IMR-90 (cell line): ENCODE measurements around the gene KIAA1328. TPM values are rescaled to one million over a fixed set of nuclear protein-coding genes. Genes with fewer than 3 reads are reported as not detected.

ENCODE experiments used
- ATAC-seq: fragments of 200-7000 bp; cut with Tn5 transposase; 2 replicates; pipeline ENCODE4 v1.9.1; 2020; ENCODE audit warnings: low read depth, mild to moderate bottlenecking, moderate library complexity
- BruUV-seq: library from RNA; stranded (reverse); fragments of 400-500 nt; replicated peaks from 2 replicates; lab custom pipeline; 2021; lab: Mats Ljungman, UMichigan
- CTCF ChIA-PET: fragments of 300-600 bp; formaldehyde crosslinking; extraction: SDS; loops from one replicate; lab custom pipeline; 2021; ENCODE audit warnings: antibody characterized with exemption; lab: Yijun Ruan, JAX
- POLR2A ChIA-PET: fragments of 300-600 bp; sonication (Branson Sonifier 250); formaldehyde crosslinking; loops from one replicate; lab custom pipeline; 2022; ENCODE audit warnings: antibody characterized with exemption; ENCODE audit not compliant: unreplicated experiment; lab: Charles Lee
- DNase-seq: peaks from one replicate; pipeline ENCODE4 v3.0.0; 2013
- H2AFZ ChIP-seq: replicated peaks from 2 replicates; pipeline ENCODE3; 2013; ENCODE audit warnings: low read length, mild to moderate bottlenecking; ENCODE audit not compliant: poor library complexity
- H2AK5ac ChIP-seq: 2 replicates; pipeline ENCODE4 v1.6.1; 2013; ENCODE audit warnings: low read depth, low read length, inconsistent platforms
- H2AK9ac ChIP-seq: replicated peaks from 2 replicates; pipeline ENCODE3; 2013; ENCODE audit warnings: mild to moderate bottlenecking, low read depth, low read length, moderate library complexity; ENCODE audit not compliant: poor library complexity
- H2BK120ac ChIP-seq: 2 replicates; pipeline ENCODE4 v1.6.1; 2013; ENCODE audit warnings: low read depth, low read length, inconsistent platforms
- H2BK15ac ChIP-seq: 3 replicates; pipeline ENCODE4 v1.6.1; 2013; ENCODE audit warnings: low read depth, low read length, inconsistent platforms
- H2BK20ac ChIP-seq: 2 replicates; pipeline ENCODE4 v1.6.1; 2013; ENCODE audit warnings: low read depth, mild to moderate bottlenecking, inconsistent platforms, low read length, moderate library complexity
- H2BK5ac ChIP-seq: 2 replicates; pipeline ENCODE4 v1.6.1; 2013; ENCODE audit warnings: mild to moderate bottlenecking, low read depth, low read length, inconsistent platforms; ENCODE audit not compliant: poor library complexity, severe bottlenecking
- H3K14ac ChIP-seq: replicated peaks from 2 replicates; pipeline ENCODE4 v1.6.1; 2013; ENCODE audit warnings: low read depth, low read length, inconsistent platforms
- H3K18ac ChIP-seq: 2 replicates; pipeline ENCODE4 v1.6.1; 2013; ENCODE audit warnings: low read depth, low read length, control low read depth
- H3K23ac ChIP-seq: 2 replicates; pipeline ENCODE4 v1.6.1; 2013; ENCODE audit warnings: low read depth, low read length, inconsistent platforms
- H3K27ac ChIP-seq: 2 replicates; pipeline ENCODE4 v1.5.1; 2013; ENCODE audit warnings: mild to moderate bottlenecking, control low read depth, low read length; ENCODE audit not compliant: insufficient read depth
- H3K27me3 ChIP-seq: 2 replicates; pipeline ENCODE4 v1.6.1; 2013; ENCODE audit warnings: low read length; ENCODE audit not compliant: control insufficient read depth, insufficient read depth
- H3K36me3 ChIP-seq: 2 replicates; pipeline ENCODE4 v1.6.1; 2013; ENCODE audit warnings: low read length, mixed read lengths; ENCODE audit not compliant: control insufficient read depth, insufficient read depth
- H3K4ac ChIP-seq: 2 replicates; pipeline ENCODE4 v1.6.1; 2013; ENCODE audit warnings: low read depth, low read length, inconsistent platforms
- H3K4me1 ChIP-seq: 2 replicates; pipeline ENCODE4 v1.6.1; 2013; ENCODE audit warnings: low read length, mixed read lengths; ENCODE audit not compliant: control insufficient read depth, insufficient read depth
- H3K4me2 ChIP-seq: 2 replicates; pipeline ENCODE4 v1.6.1; 2013; ENCODE audit warnings: low read depth, mild to moderate bottlenecking, control low read depth, low read length, moderate library complexity
- H3K4me3 ChIP-seq: 2 replicates; pipeline ENCODE4 v1.5.1; 2013; ENCODE audit warnings: low read depth, mild to moderate bottlenecking, control low read depth, low read length, moderate library complexity; ENCODE audit not compliant: insufficient read depth
- H3K56ac ChIP-seq: 2 replicates; pipeline ENCODE4 v1.6.1; 2013; ENCODE audit warnings: low read length, inconsistent platforms; ENCODE audit not compliant: insufficient read depth; ENCODE audit errors: extremely low read depth
- H3K79me1 ChIP-seq, 2 experiments: 2 replicates each; pipeline ENCODE4 v1.6.1; 2013; ENCODE audit warnings: low read length in 2 of 2, inconsistent platforms in 1 of 2, low read depth in 1 of 2
- H3K9ac ChIP-seq: 2 replicates; pipeline ENCODE4 v1.6.1; 2013; ENCODE audit warnings: low read depth, low read length, control low read depth
- H3K9me1 ChIP-seq: 2 replicates; pipeline ENCODE4 v1.6.1; 2013; ENCODE audit warnings: low read length, inconsistent platforms; ENCODE audit not compliant: insufficient read depth
- H3K9me3 ChIP-seq: 2 replicates; pipeline ENCODE4 v1.6.1; 2013; ENCODE audit warnings: low read length; ENCODE audit not compliant: control insufficient read depth, insufficient read depth
- H4K20me1 ChIP-seq: 2 replicates; pipeline ENCODE4 v1.6.1; 2013; ENCODE audit warnings: low read length, inconsistent platforms; ENCODE audit not compliant: insufficient read depth
- H4K5ac ChIP-seq: 2 replicates; pipeline ENCODE4 v1.6.1; 2013; ENCODE audit warnings: mild to moderate bottlenecking, low read depth, low read length, control low read depth
- H4K8ac ChIP-seq, 2 experiments: 2 replicates each; pipeline ENCODE4 v1.6.1; 2013; ENCODE audit warnings: low read depth in 2 of 2, low read length in 2 of 2, control low read depth in 1 of 2, inconsistent platforms in 1 of 2
- H4K91ac ChIP-seq: 2 replicates; pipeline ENCODE4 v1.6.1; 2013; ENCODE audit warnings: low read depth, low read length, inconsistent platforms; ENCODE audit not compliant: insufficient read depth
- BHLHE40 ChIP-seq: fragments of 150-350 bp; IDR thresholded peaks from 2 replicates; pipeline ENCODE4 v1.6.1; 2016; ENCODE audit warnings: mild to moderate bottlenecking, low read depth, low read length
- NFE2L2 ChIP-seq: fragments of 150-350 bp; IDR thresholded peaks from 2 replicates; pipeline ENCODE4 v1.6.1; 2016; ENCODE audit warnings: low read depth, mild to moderate bottlenecking, low read length
- RAD21 ChIP-seq: IDR thresholded peaks from 2 replicates; pipeline ENCODE4 v1.6.1; 2012; ENCODE audit warnings: low read length, improper control_type of control experiment
- RFX5 ChIP-seq: IDR thresholded peaks from 2 replicates; pipeline ENCODE4 v1.8.0; 2012; ENCODE audit warnings: low read depth, mild to moderate bottlenecking, low read length, moderate library complexity
- SMC3 ChIP-seq: fragments of 150-350 bp; IDR thresholded peaks from 2 replicates; pipeline ENCODE4 v1.6.1; 2016; ENCODE audit warnings: low read depth, mild to moderate bottlenecking, antibody characterized with exemption, low read length, moderate library complexity
- WGBS, 2 experiments: methylation state at CpG; one replicate each; pipeline versions ENCODE4 v1.1.5 to v1.1.7; 2013; ENCODE audit warnings: missing lambda C conversion rate in 2 of 2; ENCODE audit not compliant: insufficient read length in 1 of 2; ENCODE audit errors: extremely low coverage in 2 of 2; 5-methylcytosine and 5-hydroxymethylcytosine counted together
- dilution Hi-C: fragments of 300-500 bp; cut with HindIII; formaldehyde crosslinking; loops from one replicate; pipeline ENCODE4 v1.14.3; 2018; ENCODE audit warnings: low sequenced_read_pairs; ENCODE audit not compliant: unreplicated experiment
- in situ Hi-C: fragments of 300-500 bp; cut with MboI; formaldehyde crosslinking; loops from 3 replicates; pipeline ENCODE4 v1.14.3; 2019; ENCODE audit warnings: low sequenced_read_pairs, inconsistent platforms, mixed read lengths
- intact Hi-C: fragments of 100-400 bp; cut with micrococcal nuclease; formaldehyde crosslinking; loops from 2 replicates; pipeline ENCODE4 v1.10.0; 2022
- polyA plus RNA-seq, 3 experiments: library from polyadenylated mRNA; depleted of rRNA; stranded (reverse); fragments of >200 nt; gene quantifications; 2 replicates each; pipeline ENCODE4 v1.2.3, GENCODE V29; 2012; ENCODE audit warnings: low replicate concordance in 1 of 3
- total RNA-seq: library from RNA; depleted of rRNA; stranded (reverse); fragments of >200 nt; gene quantifications from 2 replicates; pipeline ENCODE4 v1.2.3, GENCODE V29; 2012

KIAA1328 gene
- total and polyA plus RNA-seq, 2 of the 4 experiments (the other 2 are of a cell fraction): 2.4 to 7.0 TPM

DNA sequence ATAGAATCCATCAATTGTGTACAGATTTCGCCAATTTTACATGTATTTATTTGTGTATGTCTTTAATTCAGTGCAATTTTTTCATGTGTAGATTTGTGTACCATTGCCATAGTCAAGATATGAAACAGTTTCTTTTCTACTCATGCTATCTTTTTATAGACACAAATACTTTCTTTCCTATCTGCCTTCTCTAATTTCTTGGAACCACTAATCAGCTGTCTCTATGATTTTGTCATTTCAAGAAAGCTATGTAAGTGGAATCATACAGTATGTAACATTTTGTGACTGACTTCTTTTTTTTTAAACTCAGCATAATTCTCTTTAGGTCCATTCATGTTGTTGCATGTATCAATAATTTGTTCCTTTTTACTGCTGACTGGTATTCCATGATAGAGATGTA, 33.3 kb downstream of the KIAA1328 start:
- Histone ChIP-seq H2BK15ac (no peak overlapping the region), H3K18ac (no peak overlapping the region), H3K4me1 (no peaks in the 10 kb centered on the region), H3K4ac (no peak overlapping the region), H3K23ac (no peak overlapping the region), H4K8ac (no peak overlapping the region), H3K27ac (no peak overlapping the region), H3K9ac (no peak overlapping the region), H3K9me1 (no peaks in the 10 kb centered on the region), H3K56ac (no peak overlapping the region), H3K4me2 (no peak overlapping the region), H3K79me1 (no peaks in the 10 kb centered on the region), H4K91ac (no peak overlapping the region), H4K5ac (no peak overlapping the region), H3K36me3 (no peaks in the 10 kb centered on the region), H3K9me3 (no peaks in the 10 kb centered on the region), H2BK120ac (no peak overlapping the region), H2BK5ac (no peak overlapping the region), H2AK5ac (no peak overlapping the region), H2AFZ (no peak overlapping the region), H3K27me3 (no peaks in the 10 kb centered on the region), H2BK20ac (no peak overlapping the region), H2AK9ac (no peak overlapping the region), H4K20me1 (no peaks in the 10 kb centered on the region), H3K14ac (no peak overlapping the region), H3K4me3 (no peak overlapping the region)
- in situ Hi-C loops (no loop called here), dilution Hi-C loops (no loop called here), intact Hi-C loops (no loop called here)
- CTCF ChIA-PET: no interaction called here
- TF ChIP-seq NFE2L2 (no peak), SMC3 (no peak), RFX5 (no peak), BHLHE40 (no peak), RAD21 (no peak)
- no TSS peak for BruUV-seq
- POLR2A ChIA-PET: no interaction called here
- WGBS, 2 experiments: no CpG with 5 or more reads among the region's 1 CpG
- ATAC-seq: no peak
- no peak for DNase-seq
